Left lung (tissue), 10 donors: ENCODE measurements around the gene CORO6. TPM values are rescaled to one million over a fixed set of nuclear protein-coding genes. Genes with fewer than 3 reads are reported as not detected.

Experiments used
- ATAC-seq: fragments of 200-7000 bp; cut with Tn5 transposase; one replicate; pipeline ENCODE4 v1.9.1; 2020; ENCODE audit warnings: moderate library complexity
- DNase-seq, 4 donors: peaks; one replicate each; pipeline ENCODE4 v3.0.0-alpha.2; 2013 to 2020
- H3K27ac ChIP-seq, 2 donors: fragments of 200-600 bp; sonication (generic) in 1 of 2; one replicate each; pipeline versions ENCODE4 v1.5.0 to v1.8.0; 2020 to 2021
- H3K27me3 ChIP-seq, 2 donors: fragments of 200-600 bp; sonication (generic) in 1 of 2; one replicate each; pipeline versions ENCODE4 v1.5.0 to v1.8.0; 2020 to 2021
- H3K36me3 ChIP-seq, 2 donors: fragments of 200-600 bp; sonication (generic) in 1 of 2; one replicate each; pipeline versions ENCODE4 v1.5.0 to v1.8.0; 2020 to 2021
- H3K4me1 ChIP-seq, 2 donors: fragments of 200-600 bp; one replicate each; pipeline ENCODE4 v1.8.0; 2021
- H3K4me3 ChIP-seq, 2 donors: fragments of 200-600 bp; sonication (generic) in 1 of 2; one replicate each; pipeline versions ENCODE4 v1.5.0 to v1.8.0; 2020 to 2021; ENCODE audit warnings: mild to moderate bottlenecking in 1 of 2
- H3K9me3 ChIP-seq, 2 donors: fragments of 200-600 bp; sonication (generic) in 1 of 2; one replicate each; pipeline versions ENCODE4 v1.5.0 to v1.8.0; 2020 to 2021
- intact Hi-C, 2 donors: fragments of 100-400 bp; cut with DNase I; formaldehyde crosslinking; loops; one replicate each; pipeline versions ENCODE4 v1.11.2 to v1.14.2; 2022
- polyA plus RNA-seq, 6 donors: library from polyadenylated mRNA; unstranded; fragments of 120-200 nt; gene quantifications; one replicate each; pipeline ENCODE4 v1.2.1, GENCODE V29; 2013; ENCODE audit not compliant: insufficient read length in 6 of 6
- total RNA-seq, 2 donors: library from RNA; stranded (reverse); fragmentation: NEBNext Ultra II Directional; extraction: Animal tissue kit (Norgen Biotek cat#: 25700); gene quantifications; one replicate each; pipeline ENCODE4 v1.2.1, GENCODE V29; 2021
- TF ChIP-seq, protein P1 (sequence below), 2 donors: fragments of 200-600 bp; sonication (generic) in 1 of 2; IDR thresholded peaks; one replicate each; pipeline versions ENCODE4 v1.5.0 to v1.8.0; 2021; ENCODE audit warnings: antibody characterized with exemption in 2 of 2
- donor health status: DM: no; HTN: yes; CAD: no.
- donor health status: DM: no; HTN: no; CAD: no.

Gene CORO6
- total and polyA plus RNA-seq, 8 donors = 3.8 to 6.9 (median 4.2) TPM

DNA sequence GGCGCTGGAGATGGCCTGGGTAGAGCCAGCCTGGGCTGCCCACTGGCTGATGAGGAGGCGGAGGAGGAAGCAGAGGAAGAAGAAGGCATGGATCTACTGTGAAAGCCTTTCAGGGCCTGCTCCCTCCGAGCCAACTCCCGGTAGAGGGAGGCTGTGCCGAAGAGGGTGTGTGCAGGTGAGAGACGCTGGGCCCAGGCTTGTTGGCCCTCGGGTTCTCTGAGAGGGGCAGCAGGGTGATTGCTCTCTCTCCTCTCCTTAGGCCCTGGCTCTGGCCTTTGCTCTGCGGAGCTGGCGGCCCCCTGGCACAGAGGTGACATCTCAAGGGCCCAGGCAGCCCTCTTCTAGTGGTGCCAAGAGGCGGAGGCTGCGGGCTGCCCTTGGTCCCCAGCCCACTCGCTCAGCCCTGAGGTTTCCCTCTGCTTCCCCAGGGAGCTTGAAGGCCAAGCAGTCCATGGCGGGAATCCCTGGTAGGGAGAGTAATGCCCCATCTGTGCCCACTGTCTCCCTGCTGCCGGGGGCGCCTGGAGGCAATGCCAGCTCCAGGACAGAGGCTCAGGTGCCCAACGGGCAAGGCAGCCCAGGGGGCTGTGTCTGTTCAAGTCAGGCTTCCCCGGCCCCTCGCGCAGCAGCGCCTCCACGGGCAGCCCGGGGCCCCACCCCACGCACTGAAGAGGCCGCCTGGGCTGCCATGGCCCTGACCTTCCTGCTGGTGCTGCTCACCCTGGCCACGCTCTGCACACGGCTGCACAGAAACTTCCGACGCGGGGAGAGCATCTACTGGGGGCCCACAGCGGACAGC lies 50.6 kb downstream of the CORO6 start:
- ATAC-seq = no peak

DNA sequence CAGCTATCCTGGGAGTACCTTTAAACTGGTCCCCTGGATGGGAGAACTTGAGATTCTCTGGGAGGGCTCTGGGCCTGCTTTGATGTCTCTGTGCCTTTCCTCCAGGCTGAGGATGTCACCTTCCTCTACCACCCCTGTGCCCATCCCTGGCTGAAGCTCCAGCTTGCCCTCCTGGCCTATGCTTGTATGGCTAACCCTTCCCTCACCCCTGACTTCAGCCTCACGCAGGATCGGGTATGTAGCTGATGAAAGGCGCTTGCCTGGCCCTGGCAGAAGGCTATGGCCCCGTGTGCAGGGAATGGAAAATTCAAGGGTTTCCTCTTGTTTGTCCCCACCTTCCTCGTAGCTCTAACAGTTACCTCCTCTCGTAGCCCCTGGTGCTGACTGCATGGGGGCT lies 51.2 kb downstream of the CORO6 start:
- Histone ChIP-seq H3K9me3 (no peaks in the 10 kb centered on the region), H3K27ac (no peak overlapping the region), H3K36me3 (peaks cover 0 to 35% of the 10 kb centered on the region in 2 donors), H3K27me3 (peaks cover 0 to 3% of the 10 kb centered on the region in 2 donors), H3K4me1 (peaks cover 10 to 45% of the 10 kb centered on the region in 2 donors), H3K4me3 (no peak overlapping the region)
- TF ChIP-seq, protein P1, sequence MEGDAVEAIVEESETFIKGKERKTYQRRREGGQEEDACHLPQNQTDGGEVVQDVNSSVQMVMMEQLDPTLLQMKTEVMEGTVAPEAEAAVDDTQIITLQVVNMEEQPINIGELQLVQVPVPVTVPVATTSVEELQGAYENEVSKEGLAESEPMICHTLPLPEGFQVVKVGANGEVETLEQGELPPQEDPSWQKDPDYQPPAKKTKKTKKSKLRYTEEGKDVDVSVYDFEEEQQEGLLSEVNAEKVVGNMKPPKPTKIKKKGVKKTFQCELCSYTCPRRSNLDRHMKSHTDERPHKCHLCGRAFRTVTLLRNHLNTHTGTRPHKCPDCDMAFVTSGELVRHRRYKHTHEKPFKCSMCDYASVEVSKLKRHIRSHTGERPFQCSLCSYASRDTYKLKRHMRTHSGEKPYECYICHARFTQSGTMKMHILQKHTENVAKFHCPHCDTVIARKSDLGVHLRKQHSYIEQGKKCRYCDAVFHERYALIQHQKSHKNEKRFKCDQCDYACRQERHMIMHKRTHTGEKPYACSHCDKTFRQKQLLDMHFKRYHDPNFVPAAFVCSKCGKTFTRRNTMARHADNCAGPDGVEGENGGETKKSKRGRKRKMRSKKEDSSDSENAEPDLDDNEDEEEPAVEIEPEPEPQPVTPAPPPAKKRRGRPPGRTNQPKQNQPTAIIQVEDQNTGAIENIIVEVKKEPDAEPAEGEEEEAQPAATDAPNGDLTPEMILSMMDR (IDR thresholded peaks at IDR 0.05) = no peak
- DNase-seq (no peak), ATAC-seq (no peak)
- intact Hi-C loops = no loop called here

More for the DNA sequence above, 50.6 kb downstream of the CORO6 start:
- intact Hi-C loops = no loop called here
- Histone ChIP-seq H3K36me3 (peaks cover 0 to 41% of the 10 kb centered on the region in 2 donors), H3K27ac (no peak overlapping the region), H3K4me3 (no peak overlapping the region), H3K4me1 (peaks cover 10 to 39% of the 10 kb centered on the region in 2 donors), H3K27me3 (no peaks in the 10 kb centered on the region), H3K9me3 (no peaks in the 10 kb centered on the region)
- peak in 1 of 4 donors; percentile 78 for DNase-seq
- TF ChIP-seq, protein P1 (IDR thresholded peaks at IDR 0.05) = no peak

DNA sequence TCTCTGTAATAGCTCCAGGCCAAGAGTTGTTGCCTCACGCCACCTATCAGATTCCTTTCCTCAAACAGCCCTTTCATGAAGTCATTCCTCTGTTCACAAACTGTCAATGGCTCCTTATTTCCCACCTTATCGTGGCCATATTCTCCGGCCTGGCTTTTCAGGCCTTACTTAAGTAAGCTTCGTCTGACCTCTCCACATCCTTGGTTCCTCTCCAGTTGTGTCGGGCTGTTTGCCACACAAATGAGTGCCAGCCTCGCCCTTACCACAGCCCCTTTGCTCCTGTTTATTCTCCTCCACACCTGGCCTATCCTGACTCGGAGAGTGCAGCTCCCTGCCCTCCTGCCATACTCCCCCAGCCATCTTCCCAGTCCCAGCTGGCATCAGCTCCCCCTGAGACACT lies 52.2 kb downstream of the CORO6 start:
- no peak for ATAC-seq
- TF ChIP-seq, protein P1 (IDR thresholded peaks at IDR 0.05) = no peak
- Histone ChIP-seq H3K36me3 (peaks cover 0 to 25% of the 10 kb centered on the region in 2 donors), H3K4me3 (no peak overlapping the region), H3K27me3 (peaks cover 0 to 11% of the 10 kb centered on the region in 2 donors), H3K27ac (no peak overlapping the region), H3K9me3 (no peaks in the 10 kb centered on the region), H3K4me1 (peaks cover 10 to 55% of the 10 kb centered on the region in 2 donors)
- peak in 1 of 4 donors; percentile 27 for DNase-seq
- intact Hi-C loops = no loop called here

DNA sequence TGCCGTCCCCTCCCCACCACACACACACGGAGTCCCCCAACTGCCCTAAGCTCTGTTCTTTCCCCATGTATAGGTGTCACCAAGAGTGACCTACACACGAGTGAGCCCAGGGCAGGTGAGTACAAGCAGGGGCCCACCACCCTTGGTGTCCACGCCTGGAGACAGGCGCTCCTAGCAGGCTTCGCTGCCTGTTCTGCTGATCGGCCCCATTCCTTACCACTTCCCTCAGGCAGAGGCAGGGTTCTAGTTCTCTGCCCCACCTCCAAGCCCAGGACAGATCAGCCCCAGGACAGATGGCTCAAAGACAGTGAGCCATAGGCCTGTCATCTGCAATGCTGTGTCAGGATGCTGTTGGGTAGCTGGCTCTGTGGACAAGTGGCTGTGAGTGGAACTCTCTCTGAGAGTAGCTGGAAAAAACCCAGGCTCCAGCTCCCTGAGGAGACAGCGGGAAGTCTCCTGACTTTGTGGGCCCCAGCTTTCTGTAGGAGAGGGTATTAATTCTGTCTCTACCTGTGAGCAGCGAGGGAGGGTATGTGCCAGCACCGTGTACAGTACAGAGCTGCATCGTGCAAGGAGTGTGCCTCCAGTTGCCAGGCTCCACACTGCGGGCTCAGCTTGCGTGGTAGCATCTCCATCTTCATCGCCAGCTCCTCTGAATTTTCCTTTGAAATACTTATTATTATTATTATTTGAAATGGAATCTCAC lies 53.3 kb downstream of the CORO6 start:
- Histone ChIP-seq H3K4me1 (peaks cover 10 to 65% of the 10 kb centered on the region in 2 donors), H3K27ac (peak overlapping the region; percentile 78 to 87), H3K4me3 (peak overlapping the region; percentile 58 to 72), H3K9me3 (no peaks in the 10 kb centered on the region), H3K36me3 (peaks cover 0 to 14% of the 10 kb centered on the region in 2 donors), H3K27me3 (peaks cover 0 to 11% of the 10 kb centered on the region in 2 donors)
- TF ChIP-seq, protein P1 (IDR thresholded peaks at IDR 0.05) = no peak
- ATAC-seq (no peak), DNase-seq (peak in 1 of 4 donors; percentile 61)
- intact Hi-C loops = no loop called here
